Right lobe of liver (tissue), 6 donors: ENCODE measurements around the gene HLA-DRB1. TPM values are rescaled to one million over a fixed set of nuclear protein-coding genes. Genes with fewer than 3 reads are reported as not detected.
A peak's percentile ranks its signal among the peaks of the same experiment; 100 is the strongest.

Source experiments
- ATAC-seq, 4 donors: fragments of 200-7000 bp; cut with Tn5 transposase; one replicate each; pipeline ENCODE4 v1.9.1; 2020; ENCODE audit warnings: mild to moderate bottlenecking in 4 of 4, moderate library complexity in 4 of 4
- DNase-seq, 3 donors: peaks; one replicate each; pipeline ENCODE4 v3.0.0-alpha.2; 2020
- H3K27ac ChIP-seq, 3 donors: fragments of 200-600 bp; one replicate each; pipeline ENCODE4 v1.8.0; 2022
- H3K27me3 ChIP-seq, 2 donors: fragments of 200-600 bp; one replicate each; pipeline ENCODE4 v1.8.0; 2022
- H3K36me3 ChIP-seq, 4 donors: fragments of 200-600 bp; sonication (generic) in 1 of 4; one replicate each; pipeline versions ENCODE4 v1.5.1 to v1.8.0; 2017 to 2022; ENCODE audit warnings: control low read depth in 1 of 4
- H3K4me1 ChIP-seq, 4 donors: fragments of 200-600 bp; sonication (generic) in 1 of 4; one replicate each; pipeline versions ENCODE4 v1.5.1 to v1.8.0; 2017 to 2022; ENCODE audit warnings: control low read depth in 1 of 4
- H3K4me3 ChIP-seq, 3 donors: fragments of 200-600 bp; one replicate each; pipeline ENCODE4 v1.8.0; 2022
- H3K9me3 ChIP-seq, 4 donors: fragments of 200-600 bp; sonication (generic) in 1 of 4; one replicate each; pipeline versions ENCODE4 v1.5.1 to v1.8.0; 2017 to 2022; ENCODE audit warnings: control low read depth in 1 of 4
- POLR2A ChIP-seq: fragments of 450-650 bp; IDR thresholded peaks from one replicate; pipeline ENCODE4 v1.6.1; 2017; ENCODE audit warnings: antibody characterized with exemption, mild to moderate bottlenecking
- WGBS: methylation state at CpG from one replicate; pipeline ENCODE4 v1.1.6; 2018; ENCODE audit warnings: low coverage, low lambda C conversion rate; ENCODE audit not compliant: insufficient coverage; ENCODE audit errors: missing lambda C conversion rate; 5-methylcytosine and 5-hydroxymethylcytosine counted together
- intact Hi-C, 2 donors: fragments of 100-400 bp; cut with DNase I; formaldehyde crosslinking; loops; one replicate each; pipeline versions ENCODE4 v1.11.2 to v1.14.1; 2022
- long read RNA-seq: library from polyadenylated mRNA; unstranded; transcript quantifications from one replicate; pipeline ENCODE4 v2.0.0, GENCODE V29; 2019
- total RNA-seq, 6 experiments: library from RNA; depleted of rRNA in 2 of 6; stranded (reverse); fragments of >200 nt in 2 of 6; fragmentation: NEBNext Ultra II Directional in 3 of 6; extraction: Animal tissue kit (Norgen Biotek cat#: 25700) in 3 of 6; gene quantifications; one replicate each; pipeline versions ENCODE4 v1.1.0 to v1.2.4, GENCODE V29; 2016 to 2023
- TF ChIP-seq, protein P1 (sequence below), 4 donors: fragments of 200-600 bp in 3 of 4; fragments of 450-650 bp in 1 of 4; IDR thresholded peaks; one replicate each; pipeline versions ENCODE4 v1.5.1 to v1.8.0; 2016 to 2022; ENCODE audit warnings: antibody characterized with exemption in 4 of 4, mild to moderate bottlenecking in 2 of 4
- donor health status: DM: no; HTN: yes; CAD: no.
- donor health status: DM: no; HTN: no; CAD: no.
- donor health status: DM: no; HTN: no; CAD: no.
- donor health status: DM: no; HTN: yes; CAD: no.
- donor health status: DM: no; HTN: yes; CAD: no.

Gene HLA-DRB1
- 10 to 100 TPM in 5 of 6 experiments, 1 to 10 TPM in 1; 8.3 to 52.8 (median 23.6) TPM for total RNA-seq
- long read RNA-seq, transcript HLA-DRB1-201 (6 exons, 1,229 nt), result major isoform, 9 of 14 reads
- long read RNA-seq, partial matches to known transcripts, result 1 of 14 reads
- long read RNA-seq, other reads (novel, unspliced or antisense), result 4 of 14 reads

DNA sequence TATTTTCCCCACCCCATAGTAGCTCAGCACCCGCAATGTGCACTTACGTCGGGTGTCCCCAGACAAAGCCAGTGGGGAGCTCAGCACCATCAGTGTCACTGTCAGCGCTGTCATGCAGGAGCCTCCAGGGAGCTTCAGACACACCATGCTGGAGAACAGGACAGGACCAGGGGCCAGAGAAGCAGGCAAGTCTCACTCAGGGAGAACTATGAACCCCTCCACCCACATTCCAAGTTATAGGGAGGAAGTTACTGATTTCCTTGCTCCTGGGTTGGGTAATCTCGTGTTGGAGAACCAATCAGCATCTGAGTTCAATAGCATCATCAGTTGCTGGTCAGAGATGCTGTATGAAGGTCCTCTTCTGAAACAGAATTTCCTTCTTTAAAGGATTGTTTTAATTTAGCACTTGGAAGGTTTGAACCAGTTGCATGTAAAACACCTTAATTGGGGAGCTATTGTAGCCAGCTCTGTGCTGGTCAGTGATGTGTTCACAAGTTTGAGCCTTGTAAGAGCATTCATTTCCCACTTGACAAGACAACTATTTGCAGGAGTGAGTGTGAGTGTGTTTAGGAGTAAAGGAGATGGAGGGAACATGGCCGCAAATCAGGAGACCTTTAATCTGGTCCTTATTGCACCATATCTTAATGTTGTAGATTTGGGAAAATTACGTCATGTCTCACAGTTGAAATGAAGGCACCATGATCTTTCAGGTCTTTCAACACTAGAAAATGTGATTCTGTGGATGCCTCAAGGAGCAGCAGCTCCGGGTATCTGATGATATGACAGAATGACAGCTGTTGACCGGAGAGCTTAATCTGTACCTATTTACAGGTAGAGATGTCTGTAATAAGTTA lies at the start of gene HLA-DRB1:
HLA-DRB1 (minus strand) TSS at position 253 of the 854 bp plus-strand sequence; CDS start at position 147, 106 bp downstream.
- ATAC-seq (peak; percentile 90 to 100 (median 94)), DNase-seq (peak in 1 of 3 donors; percentile 49)
- Histone ChIP-seq H3K4me3 (peak within 1 kb of the TSS in 2 of 3 donors; percentile 13 to 16), H3K27ac (peak within 1 kb of the TSS in 2 of 3 donors; percentile 18 to 21), H3K27me3 (no peaks in the 10 kb centered on the region), H3K4me1 (no peaks in the 10 kb centered on the region), H3K9me3 (no peaks in the 10 kb centered on the region), H3K36me3 (no peaks in the 10 kb centered on the region)
- TF ChIP-seq, protein P1, sequence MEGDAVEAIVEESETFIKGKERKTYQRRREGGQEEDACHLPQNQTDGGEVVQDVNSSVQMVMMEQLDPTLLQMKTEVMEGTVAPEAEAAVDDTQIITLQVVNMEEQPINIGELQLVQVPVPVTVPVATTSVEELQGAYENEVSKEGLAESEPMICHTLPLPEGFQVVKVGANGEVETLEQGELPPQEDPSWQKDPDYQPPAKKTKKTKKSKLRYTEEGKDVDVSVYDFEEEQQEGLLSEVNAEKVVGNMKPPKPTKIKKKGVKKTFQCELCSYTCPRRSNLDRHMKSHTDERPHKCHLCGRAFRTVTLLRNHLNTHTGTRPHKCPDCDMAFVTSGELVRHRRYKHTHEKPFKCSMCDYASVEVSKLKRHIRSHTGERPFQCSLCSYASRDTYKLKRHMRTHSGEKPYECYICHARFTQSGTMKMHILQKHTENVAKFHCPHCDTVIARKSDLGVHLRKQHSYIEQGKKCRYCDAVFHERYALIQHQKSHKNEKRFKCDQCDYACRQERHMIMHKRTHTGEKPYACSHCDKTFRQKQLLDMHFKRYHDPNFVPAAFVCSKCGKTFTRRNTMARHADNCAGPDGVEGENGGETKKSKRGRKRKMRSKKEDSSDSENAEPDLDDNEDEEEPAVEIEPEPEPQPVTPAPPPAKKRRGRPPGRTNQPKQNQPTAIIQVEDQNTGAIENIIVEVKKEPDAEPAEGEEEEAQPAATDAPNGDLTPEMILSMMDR (IDR thresholded peaks at IDR 0.05), result no peak
- TF ChIP-seq POLR2A, result no peak
- intact Hi-C loops, result no loop called here
- 6% methylated on average over 6 of the region's 9 CpGs for WGBS

DNA sequence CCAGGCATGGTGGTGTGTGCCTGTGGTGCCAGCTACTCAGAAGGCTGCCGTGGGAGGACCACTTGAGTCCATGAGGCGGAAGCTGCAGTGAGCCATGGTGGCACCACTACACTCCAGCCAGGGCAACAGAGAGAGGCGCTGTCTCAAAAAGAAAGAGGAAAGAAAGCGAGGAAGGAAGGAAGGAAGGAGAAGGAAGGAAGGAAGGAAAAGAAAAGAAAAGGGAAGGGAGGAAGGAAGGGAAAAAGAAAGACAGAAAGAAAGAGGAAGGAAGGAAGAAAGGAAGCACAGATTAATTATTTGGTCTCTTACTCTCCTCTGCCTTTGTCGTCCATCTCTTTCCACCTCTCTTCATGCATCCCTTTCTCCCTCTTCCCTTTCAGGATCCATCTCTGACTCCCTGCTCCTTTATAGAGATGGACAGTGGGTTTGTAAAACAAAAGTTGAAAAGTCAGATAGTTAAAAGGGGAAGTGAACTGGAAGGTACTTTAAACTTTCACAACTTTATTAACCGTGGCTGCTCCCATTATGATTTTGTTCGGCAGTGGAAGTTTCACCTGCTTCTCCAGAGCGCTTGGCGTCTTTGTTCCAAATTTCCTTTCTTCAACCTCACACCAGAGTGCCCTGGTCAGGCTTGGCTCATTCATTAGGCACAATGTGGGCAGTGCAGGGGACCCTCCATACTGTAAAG lies 49.0 kb upstream of the HLA-DRB1 start:
- intact Hi-C loops, result no loop called here
- DNase-seq (no peak), ATAC-seq (no peak)
- TF ChIP-seq, protein P1 (IDR thresholded peaks at IDR 0.05), result no peak
- no peak for TF ChIP-seq POLR2A
- WGBS, result 14% methylated on average over 2 of the region's 9 CpGs
- Histone ChIP-seq H3K36me3 (no peaks in the 10 kb centered on the region), H3K4me1 (no peaks in the 10 kb centered on the region), H3K9me3 (no peaks in the 10 kb centered on the region), H3K4me3 (no peak overlapping the region), H3K27ac (no peak overlapping the region), H3K27me3 (no peaks in the 10 kb centered on the region)

DNA sequence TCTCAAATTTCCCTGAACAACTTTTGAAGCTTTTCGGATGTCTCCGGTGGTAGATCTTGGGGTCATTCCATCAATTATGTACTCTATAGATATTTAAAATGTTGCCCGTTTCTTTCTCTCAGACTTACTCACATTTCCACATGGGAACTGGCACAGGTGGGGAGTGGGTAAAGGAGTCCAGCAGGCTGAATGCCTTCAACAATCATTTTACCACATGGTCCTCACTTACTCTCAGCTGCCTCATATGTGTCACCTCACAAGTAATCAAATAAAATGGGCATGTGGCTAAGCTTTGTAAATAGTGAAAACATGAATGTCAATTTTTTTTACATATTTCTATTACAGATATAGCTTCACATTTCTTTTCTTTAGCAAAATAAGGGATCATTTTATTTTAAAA lies 48.2 kb upstream of the HLA-DRB1 start:
- WGBS, result 54% methylated on average over 1 of the region's 3 CpGs
- intact Hi-C loops, result no loop called here
- Histone ChIP-seq H3K36me3 (no peaks in the 10 kb centered on the region), H3K9me3 (no peaks in the 10 kb centered on the region), H3K4me1 (no peaks in the 10 kb centered on the region), H3K27ac (no peak overlapping the region), H3K4me3 (peak overlapping the region in 1 of 3 donors; percentile 19), H3K27me3 (no peaks in the 10 kb centered on the region)
- TF ChIP-seq POLR2A, result no peak
- TF ChIP-seq, protein P1 (IDR thresholded peaks at IDR 0.05), result no peak
- ATAC-seq, result no peak
- no peak for DNase-seq

DNA sequence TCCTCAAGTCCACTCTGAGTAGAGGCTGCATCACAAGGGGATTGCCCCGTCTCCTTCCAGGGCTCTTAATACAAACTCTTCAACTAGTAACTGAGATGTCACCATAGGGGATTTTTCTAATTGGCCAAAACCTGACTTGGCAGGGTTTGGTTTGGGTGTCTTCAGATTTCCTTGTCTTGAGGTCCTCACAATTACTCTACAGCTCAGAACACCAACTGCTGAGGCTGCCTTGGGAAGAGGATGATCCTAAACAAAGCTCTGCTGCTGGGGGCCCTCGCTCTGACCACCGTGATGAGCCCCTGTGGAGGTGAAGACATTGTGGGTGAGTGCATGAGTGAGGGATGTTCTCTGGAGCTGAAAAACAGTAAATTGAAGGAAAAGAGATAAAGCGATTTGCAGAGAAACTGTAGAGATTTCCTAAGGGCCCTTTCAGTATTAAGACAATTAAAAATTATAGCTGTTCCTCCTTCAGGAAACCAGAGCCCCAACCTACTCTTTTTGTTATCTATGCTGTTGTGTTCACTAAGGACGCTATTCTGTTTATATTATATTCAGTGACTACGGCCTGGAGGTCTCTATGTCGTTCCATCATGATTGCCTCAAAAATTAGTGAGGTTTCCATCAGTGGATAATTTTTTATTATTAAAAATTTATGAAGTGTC lies 47.7 kb upstream of the HLA-DRB1 start, which contains the start of gene HLA-DQA1:
HLA-DQA1 (plus strand) TSS at position 188 of the 662 bp plus-strand sequence; CDS start at position 241, 53 bp downstream.
- no peak for DNase-seq
- H3K27me3 ChIP-seq, result no peaks in the 10 kb centered on the region
- intact Hi-C loops, result no loop called here
- H3K36me3 ChIP-seq, result no peaks in the 10 kb centered on the region
- peak; percentile 65 to 88 (median 74) for ATAC-seq
- no peaks in the 10 kb centered on the region for H3K9me3 ChIP-seq
- WGBS, result 10% methylated on average over 7 of the region's 7 CpGs
- H3K4me3 ChIP-seq, result peak within 1 kb of the TSS in 1 of 3 donors; percentile 19
- H3K4me1 ChIP-seq, result no peaks in the 10 kb centered on the region
- TF ChIP-seq, protein P1 (IDR thresholded peaks at IDR 0.05), result no peak
- no peak for TF ChIP-seq POLR2A
- H3K27ac ChIP-seq, result no peak within 1 kb of the TSS
